GM23338 (cell line): ENCODE measurements around the gene KLF11. TPM values are rescaled to one million over a fixed set of nuclear protein-coding genes. Genes with fewer than 3 reads are reported as not detected.

Experiments
- ATAC-seq: fragments of 200-7000 bp; cut with Tn5 transposase; 3 replicates; pipeline ENCODE4 v1.9.1; 2020
- DNase-seq: peaks from one replicate; pipeline ENCODE4 v3.0.0-alpha.2; 2015; ENCODE audit warnings: low spot score
- H2AFZ ChIP-seq: fragments of 200-600 bp; sonication (generic); 2 replicates; pipeline ENCODE4 v1.8.0; 2016; ENCODE audit warnings: antibody characterized with exemption, mild to moderate bottlenecking, moderate library complexity
- H3F3A ChIP-seq: fragments of 200-600 bp; sonication (generic); replicated peaks from 2 replicates; pipeline ENCODE4 v1.8.0; 2017; ENCODE audit warnings: antibody characterized with exemption, mixed run types, low read depth
- H3K27ac ChIP-seq: fragments of 200-600 bp; sonication (generic); 2 replicates; pipeline ENCODE4 v1.6.1; 2016; ENCODE audit warnings: low read depth
- H3K27me3 ChIP-seq: fragments of 200-600 bp; sonication (generic); 2 replicates; pipeline ENCODE4 v1.8.0; 2016; ENCODE audit warnings: mild to moderate bottlenecking, mixed run types, moderate library complexity; ENCODE audit not compliant: insufficient read depth
- H3K36me3 ChIP-seq: fragments of 200-600 bp; sonication (generic); 2 replicates; pipeline ENCODE4 v1.8.0; 2016; ENCODE audit warnings: mild to moderate bottlenecking; ENCODE audit not compliant: insufficient read depth
- H3K4me1 ChIP-seq: fragments of 200-600 bp; sonication (generic); 2 replicates; pipeline ENCODE4 v1.8.0; 2016; ENCODE audit warnings: mild to moderate bottlenecking, moderate library complexity; ENCODE audit not compliant: insufficient read depth
- H3K4me2 ChIP-seq: fragments of 200-600 bp; sonication (generic); 2 replicates; pipeline ENCODE4 v1.7.1; 2017; ENCODE audit warnings: mixed run types
- H3K4me3 ChIP-seq: fragments of 200-600 bp; sonication (generic); 2 replicates; pipeline ENCODE4 v1.6.1; 2016; ENCODE audit warnings: mixed run types
- H3K79me2 ChIP-seq: fragments of 200-600 bp; sonication (generic); replicated peaks from 2 replicates; pipeline ENCODE4 v1.8.0; 2017; ENCODE audit warnings: mild to moderate bottlenecking; ENCODE audit not compliant: insufficient read depth
- H3K9me2 ChIP-seq: fragments of 200-600 bp; sonication (generic); 2 replicates; pipeline ENCODE4 v1.8.0; 2017; ENCODE audit not compliant: insufficient read depth
- H4K20me1 ChIP-seq: fragments of 200-600 bp; sonication (generic); replicated peaks from 2 replicates; pipeline ENCODE4 v1.8.0; 2017; ENCODE audit warnings: mild to moderate bottlenecking; ENCODE audit not compliant: insufficient read depth
- H3K27ac Mint-ChIP-seq: 2 replicates; pipeline ENCODE4 v1.8.0; 2020; ENCODE audit warnings: inconsistent platforms, mild to moderate bottlenecking, moderate library complexity, mixed read lengths
- H3K27me3 Mint-ChIP-seq: 3 replicates; pipeline ENCODE4 v1.8.0; 2022; ENCODE audit warnings: low read depth, mild to moderate bottlenecking, moderate library complexity, mixed read lengths, inconsistent platforms; ENCODE audit not compliant: insufficient read depth, poor library complexity
- H3K36me3 Mint-ChIP-seq: 3 replicates; pipeline ENCODE4 v1.8.0; 2021; ENCODE audit warnings: low read depth, mild to moderate bottlenecking, inconsistent platforms, moderate library complexity, mixed read lengths
- H3K4me1 Mint-ChIP-seq: 3 replicates; pipeline ENCODE4 v1.8.0; 2020; ENCODE audit warnings: mild to moderate bottlenecking, inconsistent platforms, mixed read lengths
- H3K4me3 Mint-ChIP-seq: 3 replicates; pipeline ENCODE4 v1.8.0; 2021; ENCODE audit warnings: moderate library complexity, mild to moderate bottlenecking, inconsistent platforms, mixed read lengths
- H3K9me3 Mint-ChIP-seq: 3 replicates; pipeline ENCODE4 v1.8.0; 2020; ENCODE audit warnings: moderate library complexity, mild to moderate bottlenecking, inconsistent platforms, mixed read lengths
- POLR2AphosphoS5 ChIP-seq: IDR thresholded peaks from 2 replicates; pipeline ENCODE4 v1.6.1; 2016; ENCODE audit warnings: antibody characterized with exemption, low read depth
- STAT1 ChIP-seq: IDR thresholded peaks from one replicate; pipeline ENCODE4 v1.6.1; 2016; ENCODE audit warnings: antibody characterized with exemption; ENCODE audit not compliant: unreplicated experiment
- ZNF331 ChIP-seq: fragments of 250-450 bp; sonication (Bioruptor Pico); IDR thresholded peaks from 2 replicates; pipeline ENCODE4 v1.5.0; 2020; ENCODE audit warnings: low read depth, mild to moderate bottlenecking, moderate library complexity
- polyA plus RNA-seq: library from polyadenylated mRNA; unstranded; fragments of >200 nt; fragmentation: Nextera tagmentation; extraction: Ambion mirVana; gene quantifications from 2 replicates; pipeline ENCODE4 v1.2.1, GENCODE V29; 2016
- total RNA-seq: library from RNA; depleted of rRNA; stranded (reverse); fragments of >200 nt; shearing (Covaris generic); gene quantifications from 2 replicates; pipeline ENCODE4 v1.2.3, GENCODE V29; 2014
- TF ChIP-seq, protein P1 (sequence below): fragments of 250-450 bp; sonication (Bioruptor Pico); IDR thresholded peaks from 2 replicates; pipeline ENCODE4 v1.5.0; 2020; ENCODE audit warnings: mild to moderate bottlenecking, moderate library complexity
- TF ChIP-seq, protein P2 (sequence below), 2 experiments: fragments of 200-600 bp in 1 of 2; sonication (generic) in 1 of 2; conservative IDR thresholded peaks; 2 replicates each; pipeline versions ENCODE4 v1.5.1 to v1.6.1; 2016 to 2017; ENCODE audit warnings: antibody characterized with exemption in 2 of 2, low read depth in 2 of 2, mild to moderate bottlenecking in 2 of 2, moderate library complexity in 1 of 2

KLF11 gene
- total and polyA plus RNA-seq, 2 experiments from 2014 or later: 1.4 to 5.6 TPM

DNA sequence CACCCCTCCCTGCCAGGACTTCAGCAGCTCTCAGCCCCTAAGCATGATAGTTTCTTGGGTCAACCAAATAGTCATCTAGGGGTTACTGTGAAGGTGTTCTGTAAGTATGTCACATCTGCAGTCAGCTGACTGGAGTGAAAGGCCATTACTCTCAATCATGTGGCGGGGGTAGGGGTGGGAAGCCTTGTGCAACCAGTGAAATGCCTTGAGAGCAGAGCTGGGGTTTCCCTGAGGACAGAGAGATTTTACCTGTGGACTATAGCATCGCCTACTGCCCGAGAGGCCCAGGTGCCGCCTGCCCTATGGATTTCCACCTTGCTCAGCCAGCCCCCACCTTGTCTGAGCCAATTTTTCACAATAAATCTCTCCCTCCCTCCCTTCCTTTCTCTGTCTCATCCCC, 20.9 kb upstream of the KLF11 start (continued):
- TF ChIP-seq, protein P1, sequence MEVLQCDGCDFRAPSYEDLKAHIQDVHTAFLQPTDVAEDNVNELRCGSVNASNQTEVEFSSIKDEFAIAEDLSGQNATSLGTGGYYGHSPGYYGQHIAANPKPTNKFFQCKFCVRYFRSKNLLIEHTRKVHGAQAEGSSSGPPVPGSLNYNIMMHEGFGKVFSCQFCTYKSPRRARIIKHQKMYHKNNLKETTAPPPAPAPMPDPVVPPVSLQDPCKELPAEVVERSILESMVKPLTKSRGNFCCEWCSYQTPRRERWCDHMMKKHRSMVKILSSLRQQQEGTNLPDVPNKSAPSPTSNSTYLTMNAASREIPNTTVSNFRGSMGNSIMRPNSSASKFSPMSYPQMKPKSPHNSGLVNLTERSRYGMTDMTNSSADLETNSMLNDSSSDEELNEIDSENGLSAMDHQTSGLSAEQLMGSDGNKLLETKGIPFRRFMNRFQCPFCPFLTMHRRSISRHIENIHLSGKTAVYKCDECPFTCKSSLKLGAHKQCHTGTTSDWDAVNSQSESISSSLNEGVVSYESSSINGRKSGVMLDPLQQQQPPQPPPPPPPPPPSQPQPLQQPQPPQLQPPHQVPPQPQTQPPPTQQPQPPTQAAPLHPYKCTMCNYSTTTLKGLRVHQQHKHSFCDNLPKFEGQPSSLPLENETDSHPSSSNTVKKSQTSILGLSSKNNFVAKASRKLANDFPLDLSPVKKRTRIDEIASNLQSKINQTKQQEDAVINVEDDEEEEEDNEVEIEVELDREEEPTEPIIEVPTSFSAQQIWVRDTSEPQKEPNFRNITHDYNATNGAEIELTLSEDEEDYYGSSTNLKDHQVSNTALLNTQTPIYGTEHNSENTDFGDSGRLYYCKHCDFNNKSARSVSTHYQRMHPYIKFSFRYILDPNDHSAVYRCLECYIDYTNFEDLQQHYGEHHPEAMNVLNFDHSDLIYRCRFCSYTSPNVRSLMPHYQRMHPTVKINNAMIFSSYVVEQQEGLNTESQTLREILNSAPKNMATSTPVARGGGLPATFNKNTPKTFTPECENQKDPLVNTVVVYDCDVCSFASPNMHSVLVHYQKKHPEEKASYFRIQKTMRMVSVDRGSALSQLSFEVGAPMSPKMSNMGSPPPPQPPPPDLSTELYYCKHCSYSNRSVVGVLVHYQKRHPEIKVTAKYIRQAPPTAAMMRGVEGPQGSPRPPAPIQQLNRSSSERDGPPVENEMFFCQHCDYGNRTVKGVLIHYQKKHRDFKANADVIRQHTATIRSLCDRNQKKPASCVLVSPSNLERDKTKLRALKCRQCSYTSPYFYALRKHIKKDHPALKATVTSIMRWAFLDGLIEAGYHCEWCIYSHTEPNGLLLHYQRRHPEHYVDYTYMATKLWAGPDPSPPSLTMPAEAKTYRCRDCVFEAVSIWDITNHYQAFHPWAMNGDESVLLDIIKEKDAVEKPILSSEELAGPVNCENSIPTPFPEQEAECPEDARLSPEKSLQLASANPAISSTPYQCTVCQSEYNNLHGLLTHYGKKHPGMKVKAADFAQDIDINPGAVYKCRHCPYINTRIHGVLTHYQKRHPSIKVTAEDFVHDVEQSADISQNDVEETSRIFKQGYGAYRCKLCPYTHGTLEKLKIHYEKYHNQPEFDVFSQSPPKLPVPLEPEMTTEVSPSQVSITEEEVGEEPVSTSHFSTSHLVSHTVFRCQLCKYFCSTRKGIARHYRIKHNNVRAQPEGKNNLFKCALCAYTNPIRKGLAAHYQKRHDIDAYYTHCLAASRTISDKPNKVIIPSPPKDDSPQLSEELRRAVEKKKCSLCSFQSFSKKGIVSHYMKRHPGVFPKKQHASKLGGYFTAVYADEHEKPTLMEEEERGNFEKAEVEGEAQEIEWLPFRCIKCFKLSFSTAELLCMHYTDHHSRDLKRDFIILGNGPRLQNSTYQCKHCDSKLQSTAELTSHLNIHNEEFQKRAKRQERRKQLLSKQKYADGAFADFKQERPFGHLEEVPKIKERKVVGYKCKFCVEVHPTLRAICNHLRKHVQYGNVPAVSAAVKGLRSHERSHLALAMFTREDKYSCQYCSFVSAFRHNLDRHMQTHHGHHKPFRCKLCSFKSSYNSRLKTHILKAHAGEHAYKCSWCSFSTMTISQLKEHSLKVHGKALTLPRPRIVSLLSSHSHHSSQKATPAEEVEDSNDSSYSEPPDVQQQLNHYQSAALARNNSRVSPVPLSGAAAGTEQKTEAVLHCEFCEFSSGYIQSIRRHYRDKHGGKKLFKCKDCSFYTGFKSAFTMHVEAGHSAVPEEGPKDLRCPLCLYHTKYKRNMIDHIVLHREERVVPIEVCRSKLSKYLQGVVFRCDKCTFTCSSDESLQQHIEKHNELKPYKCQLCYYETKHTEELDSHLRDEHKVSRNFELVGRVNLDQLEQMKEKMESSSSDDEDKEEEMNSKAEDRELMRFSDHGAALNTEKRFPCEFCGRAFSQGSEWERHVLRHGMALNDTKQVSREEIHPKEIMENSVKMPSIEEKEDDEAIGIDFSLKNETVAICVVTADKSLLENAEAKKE: no peak
- TF ChIP-seq POLR2AphosphoS5 (no peak), ZNF331 (CRISPR knock-in tag) (no peak), STAT1 (no peak)

GRCh38 chr2:10022966-10023662, 20.2 kb upstream of the KLF11 start:
- H3K4me2 ChIP-seq: no peak overlapping the region
- no peaks in the 10 kb centered on the region for H3K4me1 Mint-ChIP-seq
- no peak overlapping the region for H2AFZ ChIP-seq
- H3K36me3 Mint-ChIP-seq: no peaks in the 10 kb centered on the region
- H3K4me3 ChIP-seq: no peak overlapping the region
- H3K9me3 Mint-ChIP-seq: no peaks in the 10 kb centered on the region
- no peak overlapping the region for H3K27ac ChIP-seq
- no peaks in the 10 kb centered on the region for H3F3A ChIP-seq
- peaks cover 4% of the 10 kb centered on the region for H3K27me3 Mint-ChIP-seq
- no peak overlapping the region for H3K4me3 Mint-ChIP-seq
- H3K79me2 ChIP-seq: no peaks in the 10 kb centered on the region
- DNase-seq (no peak), ATAC-seq (peak; percentile 53)
- no peaks in the 10 kb centered on the region for H4K20me1 ChIP-seq
- no peaks in the 10 kb centered on the region for H3K4me1 ChIP-seq
- TF ChIP-seq ZNF331 (CRISPR knock-in tag): no peak
- TF ChIP-seq, protein P2, sequence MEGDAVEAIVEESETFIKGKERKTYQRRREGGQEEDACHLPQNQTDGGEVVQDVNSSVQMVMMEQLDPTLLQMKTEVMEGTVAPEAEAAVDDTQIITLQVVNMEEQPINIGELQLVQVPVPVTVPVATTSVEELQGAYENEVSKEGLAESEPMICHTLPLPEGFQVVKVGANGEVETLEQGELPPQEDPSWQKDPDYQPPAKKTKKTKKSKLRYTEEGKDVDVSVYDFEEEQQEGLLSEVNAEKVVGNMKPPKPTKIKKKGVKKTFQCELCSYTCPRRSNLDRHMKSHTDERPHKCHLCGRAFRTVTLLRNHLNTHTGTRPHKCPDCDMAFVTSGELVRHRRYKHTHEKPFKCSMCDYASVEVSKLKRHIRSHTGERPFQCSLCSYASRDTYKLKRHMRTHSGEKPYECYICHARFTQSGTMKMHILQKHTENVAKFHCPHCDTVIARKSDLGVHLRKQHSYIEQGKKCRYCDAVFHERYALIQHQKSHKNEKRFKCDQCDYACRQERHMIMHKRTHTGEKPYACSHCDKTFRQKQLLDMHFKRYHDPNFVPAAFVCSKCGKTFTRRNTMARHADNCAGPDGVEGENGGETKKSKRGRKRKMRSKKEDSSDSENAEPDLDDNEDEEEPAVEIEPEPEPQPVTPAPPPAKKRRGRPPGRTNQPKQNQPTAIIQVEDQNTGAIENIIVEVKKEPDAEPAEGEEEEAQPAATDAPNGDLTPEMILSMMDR (conservative IDR thresholded peaks at IDR 0.05; ENCODE audit: low read depth in 2 of 2): peak; percentile 17 to 53; a peak in 3 of 4 replicates
- H3K9me2 ChIP-seq: no peaks in the 10 kb centered on the region
- no peaks in the 10 kb centered on the region for H3K36me3 ChIP-seq
- H3K27me3 ChIP-seq: no peaks in the 10 kb centered on the region
- H3K27ac Mint-ChIP-seq: no peak overlapping the region
